GM23338 (cell line): ENCODE results near the gene FBXL20. TPM values are rescaled to one million over a fixed set of nuclear protein-coding genes. Genes with fewer than 3 reads are reported as not detected.

ENCODE experiments used
- ATAC-seq: fragments of 200-7000 bp; cut with Tn5 transposase; 3 replicates; pipeline ENCODE4 v1.9.1; 2020
- DNase-seq: peaks from one replicate; pipeline ENCODE4 v3.0.0-alpha.2; 2015; ENCODE audit warnings: low spot score
- H2AFZ ChIP-seq: fragments of 200-600 bp; sonication (generic); 2 replicates; pipeline ENCODE4 v1.8.0; 2016; ENCODE audit warnings: antibody characterized with exemption, mild to moderate bottlenecking, moderate library complexity
- H3F3A ChIP-seq: fragments of 200-600 bp; sonication (generic); replicated peaks from 2 replicates; pipeline ENCODE4 v1.8.0; 2017; ENCODE audit warnings: antibody characterized with exemption, mixed run types, low read depth
- H3K27ac ChIP-seq: fragments of 200-600 bp; sonication (generic); 2 replicates; pipeline ENCODE4 v1.6.1; 2016; ENCODE audit warnings: low read depth
- H3K27me3 ChIP-seq: fragments of 200-600 bp; sonication (generic); 2 replicates; pipeline ENCODE4 v1.8.0; 2016; ENCODE audit warnings: mild to moderate bottlenecking, mixed run types, moderate library complexity; ENCODE audit not compliant: insufficient read depth
- H3K36me3 ChIP-seq: fragments of 200-600 bp; sonication (generic); 2 replicates; pipeline ENCODE4 v1.8.0; 2016; ENCODE audit warnings: mild to moderate bottlenecking; ENCODE audit not compliant: insufficient read depth
- H3K4me1 ChIP-seq: fragments of 200-600 bp; sonication (generic); 2 replicates; pipeline ENCODE4 v1.8.0; 2016; ENCODE audit warnings: mild to moderate bottlenecking, moderate library complexity; ENCODE audit not compliant: insufficient read depth
- H3K4me2 ChIP-seq: fragments of 200-600 bp; sonication (generic); 2 replicates; pipeline ENCODE4 v1.7.1; 2017; ENCODE audit warnings: mixed run types
- H3K4me3 ChIP-seq: fragments of 200-600 bp; sonication (generic); 2 replicates; pipeline ENCODE4 v1.6.1; 2016; ENCODE audit warnings: mixed run types
- H3K79me2 ChIP-seq: fragments of 200-600 bp; sonication (generic); replicated peaks from 2 replicates; pipeline ENCODE4 v1.8.0; 2017; ENCODE audit warnings: mild to moderate bottlenecking; ENCODE audit not compliant: insufficient read depth
- H3K9me2 ChIP-seq: fragments of 200-600 bp; sonication (generic); 2 replicates; pipeline ENCODE4 v1.8.0; 2017; ENCODE audit not compliant: insufficient read depth
- H4K20me1 ChIP-seq: fragments of 200-600 bp; sonication (generic); replicated peaks from 2 replicates; pipeline ENCODE4 v1.8.0; 2017; ENCODE audit warnings: mild to moderate bottlenecking; ENCODE audit not compliant: insufficient read depth
- H3K27ac Mint-ChIP-seq: 2 replicates; pipeline ENCODE4 v1.8.0; 2020; ENCODE audit warnings: inconsistent platforms, mild to moderate bottlenecking, moderate library complexity, mixed read lengths
- H3K27me3 Mint-ChIP-seq: 3 replicates; pipeline ENCODE4 v1.8.0; 2022; ENCODE audit warnings: low read depth, mild to moderate bottlenecking, moderate library complexity, mixed read lengths, inconsistent platforms; ENCODE audit not compliant: insufficient read depth, poor library complexity
- H3K36me3 Mint-ChIP-seq: 3 replicates; pipeline ENCODE4 v1.8.0; 2021; ENCODE audit warnings: low read depth, mild to moderate bottlenecking, inconsistent platforms, moderate library complexity, mixed read lengths
- H3K4me1 Mint-ChIP-seq: 3 replicates; pipeline ENCODE4 v1.8.0; 2020; ENCODE audit warnings: mild to moderate bottlenecking, inconsistent platforms, mixed read lengths
- H3K4me3 Mint-ChIP-seq: 3 replicates; pipeline ENCODE4 v1.8.0; 2021; ENCODE audit warnings: moderate library complexity, mild to moderate bottlenecking, inconsistent platforms, mixed read lengths
- H3K9me3 Mint-ChIP-seq: 3 replicates; pipeline ENCODE4 v1.8.0; 2020; ENCODE audit warnings: moderate library complexity, mild to moderate bottlenecking, inconsistent platforms, mixed read lengths
- CREB1 ChIP-seq: fragments of 250-450 bp; sonication (Bioruptor Pico); IDR thresholded peaks from 2 replicates; pipeline ENCODE4 v1.5.0; 2020; ENCODE audit warnings: low read depth, mild to moderate bottlenecking, moderate library complexity
- CTCF ChIP-seq, 2 experiments: fragments of 200-600 bp in 1 of 2; sonication (generic) in 1 of 2; conservative IDR thresholded peaks; 2 replicates each; pipeline versions ENCODE4 v1.5.1 to v1.6.1; 2016 to 2017; ENCODE audit warnings: antibody characterized with exemption in 2 of 2, low read depth in 2 of 2, mild to moderate bottlenecking in 2 of 2, moderate library complexity in 1 of 2
- EZH2 ChIP-seq: fragments of 200-600 bp; sonication (generic); IDR thresholded peaks from one replicate; pipeline ENCODE4 v1.8.0; 2017; ENCODE audit warnings: antibody characterized with exemption, mild to moderate bottlenecking, low read depth; ENCODE audit not compliant: unreplicated experiment
- EZH2phosphoT487 ChIP-seq: fragments of 200-600 bp; sonication (generic); IDR thresholded peaks from one replicate; pipeline ENCODE4 v1.8.1; 2018; ENCODE audit warnings: antibody characterized with exemption; ENCODE audit not compliant: unreplicated experiment
- JUNB ChIP-seq: IDR thresholded peaks from one replicate; pipeline ENCODE4 v1.6.1; 2016; ENCODE audit warnings: antibody characterized with exemption; ENCODE audit not compliant: unreplicated experiment
- NANOG ChIP-seq: IDR thresholded peaks from 2 replicates; pipeline ENCODE4 v1.6.1; 2016; ENCODE audit warnings: antibody characterized with exemption, borderline replicate concordance
- POLR2AphosphoS5 ChIP-seq: IDR thresholded peaks from 2 replicates; pipeline ENCODE4 v1.6.1; 2016; ENCODE audit warnings: antibody characterized with exemption, low read depth
- STAT1 ChIP-seq: IDR thresholded peaks from one replicate; pipeline ENCODE4 v1.6.1; 2016; ENCODE audit warnings: antibody characterized with exemption; ENCODE audit not compliant: unreplicated experiment
- ZNF114 ChIP-seq: fragments of 250-450 bp; sonication (Bioruptor Pico); IDR thresholded peaks from 2 replicates; pipeline ENCODE4 v1.5.0; 2020; ENCODE audit warnings: mild to moderate bottlenecking, moderate library complexity
- ZNF331 ChIP-seq: fragments of 250-450 bp; sonication (Bioruptor Pico); IDR thresholded peaks from 2 replicates; pipeline ENCODE4 v1.5.0; 2020; ENCODE audit warnings: low read depth, mild to moderate bottlenecking, moderate library complexity
- polyA plus RNA-seq: library from polyadenylated mRNA; unstranded; fragments of >200 nt; fragmentation: Nextera tagmentation; extraction: Ambion mirVana; gene quantifications from 2 replicates; pipeline ENCODE4 v1.2.1, GENCODE V29; 2016
- total RNA-seq: library from RNA; depleted of rRNA; stranded (reverse); fragments of >200 nt; shearing (Covaris generic); gene quantifications from 2 replicates; pipeline ENCODE4 v1.2.3, GENCODE V29; 2014
- TF ChIP-seq, protein P1 (sequence below): IDR thresholded peaks from 2 replicates; pipeline ENCODE4 v1.6.1; 2016; ENCODE audit warnings: antibody characterized with exemption
- TF ChIP-seq, protein P2 (sequence below): fragments of 250-450 bp; sonication (Bioruptor Pico); IDR thresholded peaks from 2 replicates; pipeline ENCODE4 v1.5.0; 2020; ENCODE audit warnings: mild to moderate bottlenecking, moderate library complexity
- TF ChIP-seq, protein P3 (sequence below): IDR thresholded peaks from one replicate; pipeline ENCODE4 v1.6.1; 2018; ENCODE audit warnings: antibody characterized with exemption; ENCODE audit not compliant: unreplicated experiment

Gene FBXL20
- total and polyA plus RNA-seq, 2 experiments from 2014 or later: 2.9 to 6.9 TPM

DNA sequence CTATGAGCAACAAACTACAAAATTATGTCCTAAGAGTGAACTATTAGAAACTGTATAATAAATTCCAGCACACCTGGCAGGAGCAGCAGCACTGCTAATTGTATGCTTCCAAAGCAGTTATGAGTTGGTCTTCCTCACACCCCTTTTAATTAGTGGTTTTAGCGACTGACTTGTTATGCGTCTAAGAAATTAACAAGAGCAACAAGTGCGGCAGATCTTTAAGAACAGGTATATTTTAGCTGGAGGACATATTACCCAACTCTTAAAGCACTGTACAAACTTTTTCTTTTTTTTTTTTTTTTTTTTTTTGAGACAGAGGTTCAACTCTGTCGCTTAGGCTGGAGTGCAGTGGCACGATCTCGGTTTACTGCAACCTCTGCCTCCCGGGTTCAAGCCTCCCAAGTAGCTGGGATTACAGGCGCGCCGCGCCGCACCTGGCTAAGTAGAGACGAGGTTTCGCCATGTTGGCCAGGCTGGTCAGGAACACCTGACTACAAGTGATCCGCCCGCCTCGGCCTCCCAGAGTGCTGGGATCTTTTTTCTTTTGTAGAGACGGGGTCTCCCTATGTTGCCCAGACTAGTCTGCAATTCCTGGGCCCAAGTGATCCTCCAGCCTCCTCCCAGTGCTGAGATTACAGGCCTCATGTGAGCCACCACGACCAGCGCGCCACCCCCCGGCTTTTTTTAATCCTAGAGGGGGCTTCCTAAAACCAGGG, 1.6 kb upstream of the FBXL20 start:
- peaks cover 12% of the 10 kb centered on the region for H3K27me3 Mint-ChIP-seq
- H3K36me3 Mint-ChIP-seq: peaks cover 12% of the 10 kb centered on the region
- H3K9me3 Mint-ChIP-seq: no peaks in the 10 kb centered on the region; the same call in 2 of the 3 replicates
- no peak overlapping the region for H3K4me3 ChIP-seq
- H2AFZ ChIP-seq: no peak overlapping the region
- peak overlapping the region; percentile 93 for H3K4me3 Mint-ChIP-seq
- H3F3A ChIP-seq: peaks cover 7% of the 10 kb centered on the region; the same call in 1 of the 2 replicates
- TF ChIP-seq, protein P1, sequence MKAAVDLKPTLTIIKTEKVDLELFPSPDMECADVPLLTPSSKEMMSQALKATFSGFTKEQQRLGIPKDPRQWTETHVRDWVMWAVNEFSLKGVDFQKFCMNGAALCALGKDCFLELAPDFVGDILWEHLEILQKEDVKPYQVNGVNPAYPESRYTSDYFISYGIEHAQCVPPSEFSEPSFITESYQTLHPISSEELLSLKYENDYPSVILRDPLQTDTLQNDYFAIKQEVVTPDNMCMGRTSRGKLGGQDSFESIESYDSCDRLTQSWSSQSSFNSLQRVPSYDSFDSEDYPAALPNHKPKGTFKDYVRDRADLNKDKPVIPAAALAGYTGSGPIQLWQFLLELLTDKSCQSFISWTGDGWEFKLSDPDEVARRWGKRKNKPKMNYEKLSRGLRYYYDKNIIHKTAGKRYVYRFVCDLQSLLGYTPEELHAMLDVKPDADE: no peak
- TF ChIP-seq STAT1 (no peak), ZNF114 (CRISPR knock-in tag) (no peak), NANOG (no peak), EZH2 (no peak), POLR2AphosphoS5 (no peak; the same call in 1 of the 2 replicates), JUNB (no peak), EZH2phosphoT487 (no peak), ZNF331 (CRISPR knock-in tag) (no peak), CTCF (conservative IDR thresholded peaks at IDR 0.05; ENCODE audit: low read depth in 2 of 2) (no peak), CREB1 (CRISPR knock-in tag) (no peak)
- TF ChIP-seq, protein P2, sequence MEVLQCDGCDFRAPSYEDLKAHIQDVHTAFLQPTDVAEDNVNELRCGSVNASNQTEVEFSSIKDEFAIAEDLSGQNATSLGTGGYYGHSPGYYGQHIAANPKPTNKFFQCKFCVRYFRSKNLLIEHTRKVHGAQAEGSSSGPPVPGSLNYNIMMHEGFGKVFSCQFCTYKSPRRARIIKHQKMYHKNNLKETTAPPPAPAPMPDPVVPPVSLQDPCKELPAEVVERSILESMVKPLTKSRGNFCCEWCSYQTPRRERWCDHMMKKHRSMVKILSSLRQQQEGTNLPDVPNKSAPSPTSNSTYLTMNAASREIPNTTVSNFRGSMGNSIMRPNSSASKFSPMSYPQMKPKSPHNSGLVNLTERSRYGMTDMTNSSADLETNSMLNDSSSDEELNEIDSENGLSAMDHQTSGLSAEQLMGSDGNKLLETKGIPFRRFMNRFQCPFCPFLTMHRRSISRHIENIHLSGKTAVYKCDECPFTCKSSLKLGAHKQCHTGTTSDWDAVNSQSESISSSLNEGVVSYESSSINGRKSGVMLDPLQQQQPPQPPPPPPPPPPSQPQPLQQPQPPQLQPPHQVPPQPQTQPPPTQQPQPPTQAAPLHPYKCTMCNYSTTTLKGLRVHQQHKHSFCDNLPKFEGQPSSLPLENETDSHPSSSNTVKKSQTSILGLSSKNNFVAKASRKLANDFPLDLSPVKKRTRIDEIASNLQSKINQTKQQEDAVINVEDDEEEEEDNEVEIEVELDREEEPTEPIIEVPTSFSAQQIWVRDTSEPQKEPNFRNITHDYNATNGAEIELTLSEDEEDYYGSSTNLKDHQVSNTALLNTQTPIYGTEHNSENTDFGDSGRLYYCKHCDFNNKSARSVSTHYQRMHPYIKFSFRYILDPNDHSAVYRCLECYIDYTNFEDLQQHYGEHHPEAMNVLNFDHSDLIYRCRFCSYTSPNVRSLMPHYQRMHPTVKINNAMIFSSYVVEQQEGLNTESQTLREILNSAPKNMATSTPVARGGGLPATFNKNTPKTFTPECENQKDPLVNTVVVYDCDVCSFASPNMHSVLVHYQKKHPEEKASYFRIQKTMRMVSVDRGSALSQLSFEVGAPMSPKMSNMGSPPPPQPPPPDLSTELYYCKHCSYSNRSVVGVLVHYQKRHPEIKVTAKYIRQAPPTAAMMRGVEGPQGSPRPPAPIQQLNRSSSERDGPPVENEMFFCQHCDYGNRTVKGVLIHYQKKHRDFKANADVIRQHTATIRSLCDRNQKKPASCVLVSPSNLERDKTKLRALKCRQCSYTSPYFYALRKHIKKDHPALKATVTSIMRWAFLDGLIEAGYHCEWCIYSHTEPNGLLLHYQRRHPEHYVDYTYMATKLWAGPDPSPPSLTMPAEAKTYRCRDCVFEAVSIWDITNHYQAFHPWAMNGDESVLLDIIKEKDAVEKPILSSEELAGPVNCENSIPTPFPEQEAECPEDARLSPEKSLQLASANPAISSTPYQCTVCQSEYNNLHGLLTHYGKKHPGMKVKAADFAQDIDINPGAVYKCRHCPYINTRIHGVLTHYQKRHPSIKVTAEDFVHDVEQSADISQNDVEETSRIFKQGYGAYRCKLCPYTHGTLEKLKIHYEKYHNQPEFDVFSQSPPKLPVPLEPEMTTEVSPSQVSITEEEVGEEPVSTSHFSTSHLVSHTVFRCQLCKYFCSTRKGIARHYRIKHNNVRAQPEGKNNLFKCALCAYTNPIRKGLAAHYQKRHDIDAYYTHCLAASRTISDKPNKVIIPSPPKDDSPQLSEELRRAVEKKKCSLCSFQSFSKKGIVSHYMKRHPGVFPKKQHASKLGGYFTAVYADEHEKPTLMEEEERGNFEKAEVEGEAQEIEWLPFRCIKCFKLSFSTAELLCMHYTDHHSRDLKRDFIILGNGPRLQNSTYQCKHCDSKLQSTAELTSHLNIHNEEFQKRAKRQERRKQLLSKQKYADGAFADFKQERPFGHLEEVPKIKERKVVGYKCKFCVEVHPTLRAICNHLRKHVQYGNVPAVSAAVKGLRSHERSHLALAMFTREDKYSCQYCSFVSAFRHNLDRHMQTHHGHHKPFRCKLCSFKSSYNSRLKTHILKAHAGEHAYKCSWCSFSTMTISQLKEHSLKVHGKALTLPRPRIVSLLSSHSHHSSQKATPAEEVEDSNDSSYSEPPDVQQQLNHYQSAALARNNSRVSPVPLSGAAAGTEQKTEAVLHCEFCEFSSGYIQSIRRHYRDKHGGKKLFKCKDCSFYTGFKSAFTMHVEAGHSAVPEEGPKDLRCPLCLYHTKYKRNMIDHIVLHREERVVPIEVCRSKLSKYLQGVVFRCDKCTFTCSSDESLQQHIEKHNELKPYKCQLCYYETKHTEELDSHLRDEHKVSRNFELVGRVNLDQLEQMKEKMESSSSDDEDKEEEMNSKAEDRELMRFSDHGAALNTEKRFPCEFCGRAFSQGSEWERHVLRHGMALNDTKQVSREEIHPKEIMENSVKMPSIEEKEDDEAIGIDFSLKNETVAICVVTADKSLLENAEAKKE: no peak
- TF ChIP-seq, protein P3, sequence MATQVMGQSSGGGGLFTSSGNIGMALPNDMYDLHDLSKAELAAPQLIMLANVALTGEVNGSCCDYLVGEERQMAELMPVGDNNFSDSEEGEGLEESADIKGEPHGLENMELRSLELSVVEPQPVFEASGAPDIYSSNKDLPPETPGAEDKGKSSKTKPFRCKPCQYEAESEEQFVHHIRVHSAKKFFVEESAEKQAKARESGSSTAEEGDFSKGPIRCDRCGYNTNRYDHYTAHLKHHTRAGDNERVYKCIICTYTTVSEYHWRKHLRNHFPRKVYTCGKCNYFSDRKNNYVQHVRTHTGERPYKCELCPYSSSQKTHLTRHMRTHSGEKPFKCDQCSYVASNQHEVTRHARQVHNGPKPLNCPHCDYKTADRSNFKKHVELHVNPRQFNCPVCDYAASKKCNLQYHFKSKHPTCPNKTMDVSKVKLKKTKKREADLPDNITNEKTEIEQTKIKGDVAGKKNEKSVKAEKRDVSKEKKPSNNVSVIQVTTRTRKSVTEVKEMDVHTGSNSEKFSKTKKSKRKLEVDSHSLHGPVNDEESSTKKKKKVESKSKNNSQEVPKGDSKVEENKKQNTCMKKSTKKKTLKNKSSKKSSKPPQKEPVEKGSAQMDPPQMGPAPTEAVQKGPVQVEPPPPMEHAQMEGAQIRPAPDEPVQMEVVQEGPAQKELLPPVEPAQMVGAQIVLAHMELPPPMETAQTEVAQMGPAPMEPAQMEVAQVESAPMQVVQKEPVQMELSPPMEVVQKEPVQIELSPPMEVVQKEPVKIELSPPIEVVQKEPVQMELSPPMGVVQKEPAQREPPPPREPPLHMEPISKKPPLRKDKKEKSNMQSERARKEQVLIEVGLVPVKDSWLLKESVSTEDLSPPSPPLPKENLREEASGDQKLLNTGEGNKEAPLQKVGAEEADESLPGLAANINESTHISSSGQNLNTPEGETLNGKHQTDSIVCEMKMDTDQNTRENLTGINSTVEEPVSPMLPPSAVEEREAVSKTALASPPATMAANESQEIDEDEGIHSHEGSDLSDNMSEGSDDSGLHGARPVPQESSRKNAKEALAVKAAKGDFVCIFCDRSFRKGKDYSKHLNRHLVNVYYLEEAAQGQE: no peak
- H3K36me3 ChIP-seq: 0 out of 2 replicates have a peak, but pooled peaks cover 5% of the 10 kb centered on the region
- DNase-seq: peak; percentile 21
- no peak overlapping the region for H3K27ac Mint-ChIP-seq
- peaks cover 15% of the 10 kb centered on the region; the same call in 1 of the 2 replicates for H4K20me1 ChIP-seq
- no peaks in the 10 kb centered on the region for H3K9me2 ChIP-seq
- H3K27me3 ChIP-seq: no peaks in the 10 kb centered on the region
- no peak overlapping the region for H3K27ac ChIP-seq
- H3K4me2 ChIP-seq: no peak overlapping the region
- ATAC-seq: no peak
- H3K4me1 ChIP-seq: no peaks in the 10 kb centered on the region; the same call in none of the 2 replicates
- H3K79me2 ChIP-seq: peaks cover 17% of the 10 kb centered on the region
- H3K4me1 Mint-ChIP-seq: peaks cover 12% of the 10 kb centered on the region
